ENCODE measurements around the gene KLHL22.

Gene KLHL22

DNA sequence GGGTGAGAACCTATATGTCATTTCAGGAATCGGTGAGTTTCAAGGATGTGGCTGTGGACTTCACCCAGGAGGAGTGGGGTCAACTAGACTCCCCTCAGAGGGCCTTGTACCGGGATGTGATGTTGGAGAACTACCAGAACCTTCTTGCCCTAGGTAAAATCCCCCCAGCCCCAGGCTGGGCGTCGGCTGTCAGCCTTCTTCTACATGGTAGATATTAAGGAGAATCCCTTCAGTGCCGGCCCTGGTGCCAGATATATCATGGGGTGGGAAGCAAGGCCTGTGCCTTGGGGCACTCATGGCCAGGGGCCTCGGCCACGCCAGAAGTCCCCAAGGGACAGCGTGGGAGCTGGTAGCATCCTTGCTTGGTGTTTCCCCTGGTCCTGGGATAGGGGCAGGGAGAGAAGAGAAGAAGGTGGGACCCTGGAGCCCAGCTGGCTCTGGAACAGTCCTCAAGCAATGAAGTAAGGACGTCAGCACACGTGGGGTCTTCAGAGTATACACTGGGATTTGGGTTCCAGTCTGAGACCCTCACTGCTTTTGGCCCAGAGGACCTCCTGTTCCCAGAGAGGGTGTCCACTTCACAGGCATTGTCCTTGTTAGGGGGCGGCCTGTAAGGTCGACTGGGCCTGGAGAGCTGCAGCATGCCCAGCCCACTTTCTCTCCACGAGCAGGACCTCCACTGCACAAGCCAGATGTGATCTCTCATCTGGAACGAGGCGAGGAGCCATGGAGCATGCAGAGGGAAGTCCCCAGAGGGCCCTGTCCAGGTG is 94.8 kb downstream of the KLHL22 start:
- Histone ChIP-seq H3F3A (ENCODE audit: control insufficient read depth, insufficient read depth) (no peaks in the 10 kb centered on the region), H3K4me3 (ENCODE audit: low read length) (no peak overlapping the region), H3K9me2 (replicated peaks; ENCODE audit: control insufficient read depth, low read length) (no peaks in the 10 kb centered on the region), H4K20me1 (ENCODE audit: control insufficient read depth, insufficient read depth, low read depth, low read length) (0 out of 2 replicates have a peak, but pooled peaks cover 3% of the 10 kb centered on the region), H3K9me3 (ENCODE audit: control insufficient read depth, insufficient read depth, low read length) (no peaks in the 10 kb centered on the region), H3K27me3 (ENCODE audit: control insufficient read depth, low read length) (peaks cover 15% of the 10 kb centered on the region), H3K36me3 (ENCODE audit: control insufficient read depth, low read length) (no peaks in the 10 kb centered on the region), H3K79me2 (ENCODE audit: control insufficient read depth, low read length) (no peaks in the 10 kb centered on the region), H3K27ac (ENCODE audit: low read depth, low read length) (no peak overlapping the region), H3K4me2 (ENCODE audit: low read length) (no peak overlapping the region), H3K4me1 (ENCODE audit: control insufficient read depth, low read length) (peaks cover 4% of the 10 kb centered on the region; the same call in 1 of the 2 replicates)
- TF ChIP-seq, protein P1, sequence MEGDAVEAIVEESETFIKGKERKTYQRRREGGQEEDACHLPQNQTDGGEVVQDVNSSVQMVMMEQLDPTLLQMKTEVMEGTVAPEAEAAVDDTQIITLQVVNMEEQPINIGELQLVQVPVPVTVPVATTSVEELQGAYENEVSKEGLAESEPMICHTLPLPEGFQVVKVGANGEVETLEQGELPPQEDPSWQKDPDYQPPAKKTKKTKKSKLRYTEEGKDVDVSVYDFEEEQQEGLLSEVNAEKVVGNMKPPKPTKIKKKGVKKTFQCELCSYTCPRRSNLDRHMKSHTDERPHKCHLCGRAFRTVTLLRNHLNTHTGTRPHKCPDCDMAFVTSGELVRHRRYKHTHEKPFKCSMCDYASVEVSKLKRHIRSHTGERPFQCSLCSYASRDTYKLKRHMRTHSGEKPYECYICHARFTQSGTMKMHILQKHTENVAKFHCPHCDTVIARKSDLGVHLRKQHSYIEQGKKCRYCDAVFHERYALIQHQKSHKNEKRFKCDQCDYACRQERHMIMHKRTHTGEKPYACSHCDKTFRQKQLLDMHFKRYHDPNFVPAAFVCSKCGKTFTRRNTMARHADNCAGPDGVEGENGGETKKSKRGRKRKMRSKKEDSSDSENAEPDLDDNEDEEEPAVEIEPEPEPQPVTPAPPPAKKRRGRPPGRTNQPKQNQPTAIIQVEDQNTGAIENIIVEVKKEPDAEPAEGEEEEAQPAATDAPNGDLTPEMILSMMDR (IDR thresholded peaks at IDR 0.05; ENCODE audit: low read depth, low read length, poor library complexity, severe bottlenecking), result no peak
- no peak for TF ChIP-seq EZH2phosphoT487 (IDR thresholded peaks at IDR 0.05; ENCODE audit: borderline replicate concordance, low read length)

DNA sequence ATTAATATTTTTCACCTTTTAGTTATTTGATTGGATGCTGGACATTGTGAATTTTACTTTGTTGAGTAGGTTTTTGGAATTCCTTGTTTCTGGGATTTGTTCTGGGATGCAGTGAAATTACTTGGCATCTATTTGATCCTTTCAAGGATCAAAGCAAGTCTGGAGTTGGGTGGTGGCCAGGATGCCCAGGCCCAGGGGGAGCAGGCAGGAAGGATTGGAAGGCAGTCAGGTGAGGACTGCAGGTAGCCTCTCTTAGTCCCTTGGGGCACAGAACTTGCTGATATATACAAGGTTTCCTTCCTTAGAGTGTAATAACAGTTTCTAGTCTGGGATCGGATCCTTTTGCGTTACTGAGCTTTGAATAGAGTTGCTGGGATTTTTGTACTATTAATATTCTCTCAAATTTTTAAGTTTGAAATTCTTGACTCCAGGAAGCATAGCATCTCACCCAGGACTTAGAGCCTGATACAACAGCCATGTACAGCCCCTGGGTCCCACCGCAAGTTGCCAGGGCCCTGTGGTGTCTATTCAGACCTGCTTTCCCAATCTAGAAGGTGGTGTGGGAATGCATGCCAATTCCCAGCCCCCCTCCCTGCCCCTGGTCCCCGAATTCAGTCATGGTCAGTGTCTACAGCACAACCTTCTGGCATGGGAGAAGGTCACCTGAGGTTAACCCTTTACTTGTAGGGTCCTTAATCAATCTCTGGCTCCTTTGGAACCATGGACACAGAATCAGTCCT is 95.6 kb downstream of the KLHL22 start:
- no peak overlapping the region for H3K4me2 ChIP-seq (ENCODE audit: low read length)
- no peaks in the 10 kb centered on the region for H3K9me2 ChIP-seq (replicated peaks; ENCODE audit: control insufficient read depth, low read length)
- H3K9me3 ChIP-seq (ENCODE audit: control insufficient read depth, insufficient read depth, low read length), result no peaks in the 10 kb centered on the region
- H3K79me2 ChIP-seq (ENCODE audit: control insufficient read depth, low read length), result no peaks in the 10 kb centered on the region
- H3K36me3 ChIP-seq (ENCODE audit: control insufficient read depth, low read length), result no peaks in the 10 kb centered on the region
- peaks cover 4% of the 10 kb centered on the region; the same call in 1 of the 2 replicates for H3K4me1 ChIP-seq (ENCODE audit: control insufficient read depth, low read length)
- H3F3A ChIP-seq (ENCODE audit: control insufficient read depth, insufficient read depth), result no peaks in the 10 kb centered on the region
- 0 out of 2 replicates have a peak, but pooled peaks cover 3% of the 10 kb centered on the region for H4K20me1 ChIP-seq (ENCODE audit: control insufficient read depth, insufficient read depth, low read depth, low read length)
- TF ChIP-seq, protein P1 (IDR thresholded peaks at IDR 0.05; ENCODE audit: low read depth, low read length, poor library complexity, severe bottlenecking), result no peak
- TF ChIP-seq EZH2phosphoT487 (IDR thresholded peaks at IDR 0.05; ENCODE audit: borderline replicate concordance, low read length), result no peak
- no peak overlapping the region for H3K4me3 ChIP-seq (ENCODE audit: low read length)
- H3K27ac ChIP-seq (ENCODE audit: low read depth, low read length), result no peak overlapping the region
- peaks cover 21% of the 10 kb centered on the region for H3K27me3 ChIP-seq (ENCODE audit: control insufficient read depth, low read length)

DNA sequence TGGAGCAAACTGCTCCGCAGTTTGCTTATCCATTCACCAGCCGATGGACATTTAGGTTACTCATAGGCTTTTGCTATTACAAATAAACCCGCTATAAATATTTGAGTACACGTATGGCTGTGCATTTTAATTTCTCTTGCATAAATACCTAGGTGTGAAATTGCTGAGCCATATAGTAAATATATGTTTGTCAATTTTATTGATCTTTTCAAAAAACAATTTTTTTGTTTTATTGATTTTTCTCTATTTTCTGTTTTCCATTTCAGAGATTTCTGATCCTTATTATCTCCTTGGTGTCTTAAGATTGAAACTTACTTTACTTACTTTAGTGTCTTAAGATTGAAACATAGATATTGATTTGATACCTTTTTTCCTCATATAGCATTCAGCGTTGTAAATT is 97.2 kb downstream of the KLHL22 start:
- H3K4me3 ChIP-seq (ENCODE audit: low read length), result no peak overlapping the region
- no peaks in the 10 kb centered on the region for H3F3A ChIP-seq (ENCODE audit: control insufficient read depth, insufficient read depth)
- H3K27me3 ChIP-seq (ENCODE audit: control insufficient read depth, low read length), result peaks cover 38% of the 10 kb centered on the region
- H3K9me3 ChIP-seq (ENCODE audit: control insufficient read depth, insufficient read depth, low read length), result no peaks in the 10 kb centered on the region
- no peak for TF ChIP-seq EZH2phosphoT487 (IDR thresholded peaks at IDR 0.05; ENCODE audit: borderline replicate concordance, low read length)
- TF ChIP-seq, protein P1 (IDR thresholded peaks at IDR 0.05; ENCODE audit: low read depth, low read length, poor library complexity, severe bottlenecking), result no peak
- H3K36me3 ChIP-seq (ENCODE audit: control insufficient read depth, low read length), result no peaks in the 10 kb centered on the region
- H3K9me2 ChIP-seq (replicated peaks; ENCODE audit: control insufficient read depth, low read length), result no peaks in the 10 kb centered on the region
- no peaks in the 10 kb centered on the region for H3K79me2 ChIP-seq (ENCODE audit: control insufficient read depth, low read length)
- peaks cover 4% of the 10 kb centered on the region; the same call in 1 of the 2 replicates for H3K4me1 ChIP-seq (ENCODE audit: control insufficient read depth, low read length)
- 0 out of 2 replicates have a peak, but pooled peaks cover 3% of the 10 kb centered on the region for H4K20me1 ChIP-seq (ENCODE audit: control insufficient read depth, insufficient read depth, low read depth, low read length)
- no peak overlapping the region for H3K4me2 ChIP-seq (ENCODE audit: low read length)
- no peak overlapping the region for H3K27ac ChIP-seq (ENCODE audit: low read depth, low read length)

All from DOHH2 (cell line).